HG03354 (cell line): Measurements from ENCODE around the gene FCER1G.

Experiments used
- ATAC-seq: cut with Tn5 transposase; IDR thresholded peaks from one replicate; pipeline ENCODE4 v1.9.1; 2021; ENCODE audit warnings: mild to moderate bottlenecking; ENCODE audit not compliant: unreplicated experiment, poor library complexity, severe bottlenecking

FCER1G gene

GRCh38 chr1:161215076-161215475 lies at the start of gene FCER1G:
TSS of gene FCER1G (plus strand) at chr1:161215295. CDS start at chr1:161215322, 27 bp downstream.
- ATAC-seq = no peak

- ATAC-seq = peak; percentile 95
Measured at GRCh38 chr1:161165742-161166668, 49.1 kb upstream of the FCER1G start, which contains the start of gene PPOX. TSS of gene PPOX (plus strand) at chr1:161166426. CDS start at chr1:161166848, 422 bp downstream.

- peak; percentile 6 for ATAC-seq
Measured at GRCh38 chr1:161166669-161167548, 48.2 kb upstream of the FCER1G start.

- no peak for ATAC-seq
Measured at GRCh38 chr1:161168906-161169305, 46.2 kb upstream of the FCER1G start.

- no peak for ATAC-seq
Measured at GRCh38 chr1:161171191-161171590, 43.9 kb upstream of the FCER1G start.

GRCh38 chr1:161171696-161172095 lies 43.4 kb upstream of the FCER1G start:
- no peak for ATAC-seq

GRCh38 chr1:161172349-161172748 lies 42.7 kb upstream of the FCER1G start:
- ATAC-seq = no peak

- no peak for ATAC-seq
Measured at GRCh38 chr1:161172776-161173376, 42.2 kb upstream of the FCER1G start.

GRCh38 chr1:161173711-161174110 lies 41.4 kb upstream of the FCER1G start:
- no peak for ATAC-seq

GRCh38 chr1:161174911-161175310 lies 40.2 kb upstream of the FCER1G start:
- ATAC-seq = no peak

- ATAC-seq = no peak
Measured at GRCh38 chr1:161175771-161176453, 39.2 kb upstream of the FCER1G start.

GRCh38 chr1:161176468-161177111 lies 38.5 kb upstream of the FCER1G start:
- ATAC-seq = no peak

- peak; percentile 79 for ATAC-seq
Measured at GRCh38 chr1:161177112-161177935, 37.8 kb upstream of the FCER1G start, which contains the start of gene B4GALT3. TSS of gene B4GALT3 (minus strand) at chr1:161177507. CDS start at chr1:161176060, 1,447 bp downstream.

GRCh38 chr1:161177936-161178244 lies 37.2 kb upstream of the FCER1G start:
- ATAC-seq = no peak

GRCh38 chr1:161179698-161180097 lies 35.4 kb upstream of the FCER1G start:
- no peak for ATAC-seq

- ATAC-seq = no peak
Measured at GRCh38 chr1:161180639-161181038, 34.5 kb upstream of the FCER1G start.

- ATAC-seq = peak; percentile 52
Measured at GRCh38 chr1:161182214-161182613, 32.9 kb upstream of the FCER1G start.

GRCh38 chr1:161185282-161185682 lies 29.8 kb upstream of the FCER1G start:
- ATAC-seq = peak; percentile 74
